NCI-H524 (cell line): ENCODE results near the gene SLC7A1.

Experiments used
- DNase-seq, 2 experiments: peaks; one replicate each; lab custom pipeline; 2025; lab: John Stamatoyannopoulos, UW

The SLC7A1 gene

DNA sequence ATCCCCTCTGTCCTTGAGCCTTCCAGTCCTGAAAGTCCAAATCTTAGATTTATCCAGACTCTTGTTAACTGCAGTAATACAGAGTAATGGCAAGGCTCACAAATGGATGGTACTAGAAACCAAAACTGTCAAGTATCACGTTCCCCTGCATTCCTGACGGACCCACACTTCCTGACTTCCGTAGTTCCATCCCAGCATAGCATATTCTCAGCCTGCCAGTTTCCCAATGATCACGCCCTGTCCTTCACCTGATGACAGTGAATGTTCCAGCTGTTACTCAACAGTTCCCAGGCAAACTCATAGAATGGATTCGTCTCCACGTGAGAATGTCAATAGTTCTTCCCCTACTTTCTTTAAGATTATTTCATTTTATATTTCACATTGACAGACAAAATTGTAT is 33.6 kb downstream of the SLC7A1 start:
- DNase-seq, result no peak

DNA sequence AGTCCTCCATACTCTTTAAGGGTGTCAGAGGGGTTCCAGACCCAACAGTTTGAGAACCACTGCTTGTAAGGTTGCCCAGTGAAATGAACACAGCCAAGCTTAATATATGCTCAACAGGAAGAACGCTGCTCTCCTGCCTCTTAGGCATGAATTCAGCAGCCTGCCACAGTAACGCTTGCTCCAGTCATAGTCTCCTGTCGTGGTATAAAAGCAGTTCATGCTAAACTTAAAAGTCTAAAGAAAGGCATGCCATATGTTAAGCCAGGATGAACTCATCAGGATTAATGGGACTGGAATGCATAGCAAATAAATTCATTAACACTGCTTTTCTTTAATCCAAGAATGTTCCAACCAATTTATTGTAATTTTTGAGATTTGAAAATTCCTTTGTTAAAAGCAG is 38.7 kb downstream of the SLC7A1 start:
- peak in 1 of 2 experiments; percentile 20 for DNase-seq

DNA sequence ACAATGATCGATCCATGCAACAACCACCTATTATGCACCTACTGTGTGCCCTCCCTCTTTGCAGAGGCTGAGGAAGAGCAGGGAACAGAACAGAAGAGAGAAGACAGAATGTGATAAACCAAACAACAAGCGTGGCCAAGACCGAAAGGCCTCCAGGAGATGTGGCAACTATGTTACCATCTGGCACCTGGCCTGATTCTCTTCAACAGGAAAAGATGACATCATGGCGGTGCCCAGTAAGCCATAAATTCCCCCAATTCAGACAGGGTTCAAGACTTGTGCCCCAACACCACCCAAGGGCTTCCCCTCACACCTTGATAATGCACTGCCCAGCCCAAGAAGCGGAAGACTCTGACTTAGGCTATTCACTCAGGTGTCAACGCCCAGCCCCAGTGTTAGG is 44.3 kb downstream of the SLC7A1 start:
- no peak for DNase-seq

DNA sequence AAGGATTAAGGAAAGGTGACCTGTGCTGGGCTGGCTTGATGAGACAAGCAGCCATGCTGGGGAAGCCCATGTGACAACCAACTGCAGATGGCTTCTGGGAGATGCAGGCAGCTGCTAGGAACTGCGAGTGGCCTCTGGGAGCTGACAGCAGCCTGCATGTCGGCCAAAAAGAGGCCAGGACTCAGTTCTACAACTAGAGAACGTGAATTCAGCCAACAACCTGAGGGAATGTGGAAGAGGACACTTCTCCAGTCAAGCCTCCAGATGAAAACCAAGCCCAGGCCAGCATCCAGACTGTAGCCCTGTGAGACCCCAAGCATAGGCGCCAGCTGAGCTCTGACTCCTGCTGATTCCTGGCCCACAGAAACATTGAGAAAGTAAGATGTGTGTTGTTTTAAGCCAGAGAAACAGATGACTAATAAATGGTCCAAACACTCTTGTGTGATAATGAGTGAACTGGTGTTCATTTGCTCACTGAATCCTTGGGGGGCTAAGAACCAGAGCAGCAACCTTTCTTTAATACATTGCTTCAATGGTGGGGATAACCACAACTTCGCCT is 45.0 kb downstream of the SLC7A1 start:
- DNase-seq, result peak in 1 of 2 experiments; percentile 30

DNA sequence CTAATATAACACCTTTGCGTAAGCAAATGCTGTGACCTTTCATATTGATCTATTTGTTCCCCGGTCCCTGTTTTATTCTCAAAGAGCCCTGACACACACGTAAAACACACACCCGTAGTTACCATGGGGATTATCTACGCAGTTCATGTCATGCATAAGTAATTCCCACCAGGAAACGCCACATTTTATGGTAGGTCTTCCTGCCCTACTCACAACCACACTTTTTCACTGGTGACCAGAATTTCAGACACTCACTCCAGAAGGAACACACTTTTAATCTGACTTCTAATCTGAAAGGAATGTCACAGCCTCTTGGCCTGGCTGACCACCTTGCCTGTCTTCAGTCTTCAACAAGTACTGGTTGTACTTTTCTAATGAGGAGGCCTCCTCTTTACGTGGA is 46.8 kb downstream of the SLC7A1 start:
- DNase-seq, result no peak

DNA sequence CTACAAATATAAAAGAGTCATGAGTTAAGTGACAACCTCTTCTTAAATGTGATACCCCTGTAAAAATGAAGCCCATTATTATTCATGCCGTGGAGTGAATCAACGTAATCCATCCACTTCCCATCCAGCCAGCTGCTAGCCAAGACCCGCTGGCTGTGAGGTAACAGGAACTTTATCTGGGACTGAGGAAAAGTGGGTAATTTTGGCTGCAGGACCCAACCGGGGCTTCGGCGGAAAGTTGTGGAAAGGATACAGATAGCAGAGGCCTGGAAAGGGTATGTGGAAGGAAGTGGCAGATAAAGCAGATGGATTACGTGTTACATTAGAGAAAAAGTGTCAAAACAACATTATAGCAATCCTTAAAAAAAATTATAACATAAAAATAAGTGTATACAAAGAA is 48.3 kb downstream of the SLC7A1 start:
- peak in 1 of 2 experiments; percentile 32 for DNase-seq

DNA sequence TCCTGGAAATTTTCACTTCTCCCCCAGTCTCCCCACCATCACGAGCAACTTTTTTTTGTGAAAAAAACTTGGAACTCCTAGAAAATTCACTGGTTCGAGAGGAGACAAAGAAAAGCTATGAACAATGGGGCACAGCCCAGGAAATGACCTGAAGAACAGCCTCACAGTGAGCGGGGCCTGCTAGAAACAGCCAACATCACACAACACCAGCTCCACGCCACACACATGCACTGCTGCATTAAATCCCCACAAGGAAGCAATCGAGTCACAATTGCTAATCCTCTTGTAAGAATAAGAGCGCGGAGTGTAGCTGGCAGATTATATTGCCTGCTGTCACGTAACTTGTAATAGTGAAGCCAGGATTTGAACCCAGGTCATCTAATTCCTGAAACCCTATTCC is 48.8 kb downstream of the SLC7A1 start:
- DNase-seq, result no peak

DNA sequence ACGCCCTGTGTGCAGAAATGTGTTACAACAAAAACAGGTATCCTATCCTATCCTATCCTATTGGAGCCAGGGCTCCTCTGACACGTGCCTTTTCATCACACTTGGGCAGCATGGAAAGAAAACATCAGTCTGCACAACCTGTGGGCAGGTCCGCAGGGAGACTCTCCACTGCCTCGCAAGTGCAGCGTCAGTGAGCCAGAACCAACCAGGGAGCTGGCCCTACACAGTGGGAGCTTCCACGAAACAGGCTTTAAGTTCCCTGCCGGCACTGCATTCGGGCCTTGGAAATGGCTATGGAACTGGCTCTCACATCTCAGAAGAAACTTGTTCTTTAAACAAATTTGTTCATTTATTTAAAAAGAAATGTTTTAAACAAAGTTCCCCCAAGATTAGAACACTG is 49.5 kb downstream of the SLC7A1 start:
- no peak for DNase-seq

DNA sequence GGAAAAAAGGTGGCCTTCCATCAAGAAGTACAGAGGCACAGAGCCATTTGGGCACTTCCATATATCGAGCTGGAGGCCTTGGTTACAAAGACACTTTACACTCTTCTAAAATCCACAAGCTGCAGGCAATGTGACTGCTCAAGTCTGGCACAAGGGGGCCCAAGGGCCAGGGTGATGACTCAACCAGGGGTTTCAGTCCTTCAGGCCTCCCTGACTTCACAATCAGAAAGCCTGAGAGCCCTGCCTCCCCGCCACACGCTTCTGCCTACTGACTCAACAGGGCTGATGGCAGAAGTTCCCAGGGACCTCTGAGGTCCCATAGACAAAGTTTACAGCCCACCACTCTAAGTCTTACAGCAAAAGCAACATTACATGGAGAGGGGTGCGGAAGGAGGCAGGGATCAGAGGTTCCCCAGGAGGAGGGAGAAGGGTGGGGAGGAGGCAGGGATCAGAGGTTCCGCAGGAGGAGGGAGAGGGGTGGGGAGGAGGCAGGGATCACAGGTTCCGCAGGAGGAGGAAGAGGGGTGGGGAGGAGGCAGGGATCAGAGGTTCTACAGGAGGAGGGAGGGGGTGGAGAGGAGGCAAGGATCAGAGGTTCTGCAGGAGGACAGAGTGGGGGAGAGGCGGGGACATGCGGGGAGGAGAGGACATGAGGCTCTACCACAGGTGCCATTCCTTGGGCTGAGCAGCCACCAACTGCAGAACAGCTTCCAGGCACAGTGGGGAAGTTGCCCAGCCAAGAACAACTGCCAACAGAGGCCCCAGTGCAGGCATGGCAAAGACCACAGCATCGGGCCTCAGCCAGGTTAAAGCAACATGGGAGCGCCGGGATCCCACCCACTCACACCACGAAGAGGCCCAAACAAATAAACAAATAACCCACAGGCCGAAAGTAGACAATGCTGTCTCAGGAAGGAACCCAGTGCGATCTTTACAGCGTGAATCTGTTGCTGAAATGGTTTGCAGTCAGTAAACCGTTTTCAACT is 52.0 kb downstream of the SLC7A1 start:
- no peak for DNase-seq

DNA sequence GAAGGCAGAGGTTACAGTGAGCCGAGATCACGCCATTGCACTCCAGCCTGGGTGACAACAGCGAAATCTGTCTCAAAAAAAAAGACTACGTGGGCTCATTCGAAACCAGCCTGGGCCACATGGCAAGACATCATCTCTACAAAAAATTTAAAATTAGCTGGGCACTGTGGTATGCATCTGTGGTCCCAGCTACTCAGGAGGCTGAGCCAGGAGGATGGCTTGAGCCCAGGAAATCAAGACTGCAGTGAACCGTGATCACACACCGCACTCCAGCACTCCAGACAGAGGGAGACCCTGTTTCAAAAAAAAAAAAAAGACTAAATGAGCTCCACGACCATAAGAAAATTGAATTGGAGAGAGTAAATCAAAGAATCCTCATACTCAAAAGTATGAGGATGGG is 53.1 kb downstream of the SLC7A1 start:
- no peak for DNase-seq

DNA sequence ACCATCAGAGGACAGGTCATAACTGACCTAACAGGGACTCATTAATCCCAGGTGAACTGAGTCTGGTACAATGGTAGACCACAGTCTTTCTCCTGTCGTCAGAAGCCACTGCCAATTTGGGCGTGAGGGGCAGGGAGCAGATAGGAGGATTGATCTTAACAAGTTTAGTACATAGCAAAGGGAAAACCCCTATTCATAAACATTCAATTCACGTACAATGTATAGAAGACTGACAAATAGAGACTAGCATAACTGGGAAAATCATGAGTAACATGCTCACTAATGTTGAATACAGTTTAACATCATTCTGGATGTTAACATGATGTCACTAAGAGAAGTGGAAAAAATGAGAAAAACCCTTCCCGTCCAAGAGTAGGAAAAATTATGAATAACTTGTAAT is 54.1 kb downstream of the SLC7A1 start:
- no peak for DNase-seq

DNA sequence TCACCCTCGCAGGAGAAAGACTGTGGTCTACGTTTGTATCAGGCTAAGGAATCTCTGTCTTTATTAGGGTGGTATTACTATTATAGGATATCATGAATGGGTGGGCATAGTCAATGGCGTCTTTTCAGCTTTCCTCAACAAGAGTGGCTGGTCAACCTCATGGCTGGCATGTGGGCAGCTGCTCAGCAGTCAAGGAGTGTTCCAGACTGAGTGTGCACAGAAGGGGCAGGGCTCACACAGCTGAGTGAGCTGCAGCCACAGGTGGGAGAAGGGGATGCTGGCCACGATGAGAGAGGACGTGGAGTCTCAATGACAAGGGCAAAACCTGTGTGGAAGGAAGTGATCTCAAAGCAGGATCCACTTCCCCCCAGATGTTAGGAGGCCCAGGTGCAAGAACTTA is 54.7 kb downstream of the SLC7A1 start:
- no peak for DNase-seq

DNA sequence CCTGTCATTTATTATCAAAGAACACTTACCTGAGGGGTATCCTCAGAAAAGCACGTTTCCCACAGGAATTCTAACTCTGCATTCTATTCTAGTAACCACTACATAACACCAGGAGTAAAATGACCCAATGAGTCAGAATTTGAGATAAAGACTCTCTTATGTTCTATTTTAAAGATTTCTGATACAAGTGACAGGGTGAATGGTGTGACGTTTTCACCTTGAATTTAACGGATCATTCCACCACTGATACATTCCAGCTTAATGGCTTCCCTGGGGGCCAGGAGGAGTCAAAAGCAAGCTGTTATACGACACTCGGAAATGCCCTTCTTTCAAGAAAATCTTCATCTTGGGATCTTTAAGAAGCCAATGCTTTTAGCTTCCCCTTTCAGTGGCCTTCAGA is 55.2 kb downstream of the SLC7A1 start:
- DNase-seq, result no peak

DNA sequence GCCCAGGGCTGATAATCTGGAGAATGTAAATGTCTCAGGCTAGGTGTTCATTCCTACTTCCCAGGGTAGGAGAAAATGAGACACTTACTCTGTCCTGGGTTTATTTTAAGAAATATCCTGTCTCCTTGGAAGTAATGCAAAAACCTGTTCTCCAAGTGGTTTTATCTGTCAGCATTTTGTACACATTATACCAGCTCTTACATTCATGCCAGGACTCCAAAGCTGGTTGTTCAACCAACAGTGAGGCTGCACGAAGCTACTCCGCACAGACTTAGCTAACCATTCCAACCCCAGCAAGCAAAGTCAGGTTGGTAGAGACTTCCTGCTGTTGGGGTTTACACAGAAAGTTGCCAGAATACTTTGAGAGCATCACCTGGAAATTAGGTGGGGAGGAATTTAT is 55.6 kb downstream of the SLC7A1 start:
- no peak for DNase-seq

DNA sequence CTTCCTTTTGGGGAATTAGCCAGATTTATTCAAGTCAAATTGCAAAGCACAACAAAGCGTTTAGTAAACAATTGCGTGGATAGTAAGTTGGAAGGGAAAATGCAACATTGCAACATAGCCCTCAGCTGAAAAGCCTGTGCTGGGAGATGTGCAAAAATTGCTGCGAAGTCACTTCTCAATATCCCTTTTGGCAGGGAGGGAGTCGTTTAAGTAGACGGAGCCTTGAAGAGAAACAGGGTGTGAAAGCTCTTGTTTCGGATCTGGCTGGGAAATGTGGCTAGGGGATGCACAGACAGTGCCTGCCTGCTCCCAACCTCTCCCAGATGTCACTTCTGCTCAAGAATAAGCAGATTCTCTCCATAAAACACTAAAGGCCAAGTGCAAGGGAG is 56.8 kb downstream of the SLC7A1 start:
- no peak for DNase-seq

DNA sequence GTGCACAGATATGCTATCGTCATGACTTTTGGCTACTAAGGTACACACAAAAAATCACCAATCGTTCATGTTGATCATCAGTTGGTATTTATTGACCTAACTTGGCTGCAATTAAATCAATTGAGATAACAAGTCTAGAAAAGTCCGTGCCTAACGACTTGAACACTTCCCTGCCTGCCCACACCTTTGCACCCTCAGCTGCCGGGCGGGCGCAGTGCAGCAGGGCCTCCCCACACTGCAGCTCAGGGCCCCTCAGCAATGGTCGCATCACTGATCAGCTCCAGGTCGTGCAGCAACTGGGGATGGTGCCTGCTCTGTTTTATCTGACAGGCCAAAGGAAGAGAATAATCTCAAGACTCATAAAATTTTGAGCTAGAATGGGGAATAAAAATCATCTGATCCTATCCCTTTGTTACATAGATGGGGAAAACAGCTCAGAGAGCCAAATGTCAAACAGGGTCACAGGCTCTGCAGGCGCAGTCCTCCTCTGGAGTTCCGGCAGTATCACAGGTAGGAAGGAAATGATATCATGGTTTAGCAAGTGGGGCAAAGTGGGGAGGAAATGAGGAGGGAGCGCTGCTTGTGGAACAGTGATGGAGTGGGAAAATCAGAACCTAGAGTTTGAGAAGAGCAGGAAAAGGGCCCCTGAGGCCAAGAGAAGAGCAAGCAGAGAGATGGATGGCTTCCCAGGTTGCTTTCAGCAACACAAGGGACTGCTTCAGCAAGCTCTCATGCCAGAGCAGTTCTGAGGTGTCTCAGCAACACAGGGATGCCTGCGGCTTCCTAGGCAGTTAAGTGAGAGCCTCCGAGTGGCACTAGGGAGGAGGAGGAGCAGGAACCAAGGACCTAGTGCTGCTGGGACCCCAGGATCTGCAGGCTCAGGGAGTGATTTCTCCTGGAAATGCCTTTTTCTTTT is 57.5 kb downstream of the SLC7A1 start:
- DNase-seq, result no peak

DNA sequence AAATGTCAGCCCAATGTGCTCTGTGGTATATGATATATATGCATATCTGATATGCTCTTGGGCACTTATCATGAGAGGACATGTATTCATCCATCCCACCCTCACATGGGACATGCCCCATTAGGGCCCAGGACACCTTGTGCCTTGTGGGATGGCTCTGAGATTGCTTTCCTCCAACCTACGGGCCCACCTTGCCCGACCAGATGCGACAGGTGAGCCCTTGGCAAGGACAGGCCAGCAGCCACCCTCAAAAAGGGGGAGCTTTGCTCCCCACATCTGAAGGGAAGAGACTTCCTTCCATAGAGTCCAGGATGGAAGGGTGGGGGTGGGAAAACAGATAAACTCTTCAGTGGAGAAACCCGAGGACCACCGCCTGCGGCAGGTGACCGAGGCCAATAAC is 58.6 kb downstream of the SLC7A1 start:
- no peak for DNase-seq

DNA sequence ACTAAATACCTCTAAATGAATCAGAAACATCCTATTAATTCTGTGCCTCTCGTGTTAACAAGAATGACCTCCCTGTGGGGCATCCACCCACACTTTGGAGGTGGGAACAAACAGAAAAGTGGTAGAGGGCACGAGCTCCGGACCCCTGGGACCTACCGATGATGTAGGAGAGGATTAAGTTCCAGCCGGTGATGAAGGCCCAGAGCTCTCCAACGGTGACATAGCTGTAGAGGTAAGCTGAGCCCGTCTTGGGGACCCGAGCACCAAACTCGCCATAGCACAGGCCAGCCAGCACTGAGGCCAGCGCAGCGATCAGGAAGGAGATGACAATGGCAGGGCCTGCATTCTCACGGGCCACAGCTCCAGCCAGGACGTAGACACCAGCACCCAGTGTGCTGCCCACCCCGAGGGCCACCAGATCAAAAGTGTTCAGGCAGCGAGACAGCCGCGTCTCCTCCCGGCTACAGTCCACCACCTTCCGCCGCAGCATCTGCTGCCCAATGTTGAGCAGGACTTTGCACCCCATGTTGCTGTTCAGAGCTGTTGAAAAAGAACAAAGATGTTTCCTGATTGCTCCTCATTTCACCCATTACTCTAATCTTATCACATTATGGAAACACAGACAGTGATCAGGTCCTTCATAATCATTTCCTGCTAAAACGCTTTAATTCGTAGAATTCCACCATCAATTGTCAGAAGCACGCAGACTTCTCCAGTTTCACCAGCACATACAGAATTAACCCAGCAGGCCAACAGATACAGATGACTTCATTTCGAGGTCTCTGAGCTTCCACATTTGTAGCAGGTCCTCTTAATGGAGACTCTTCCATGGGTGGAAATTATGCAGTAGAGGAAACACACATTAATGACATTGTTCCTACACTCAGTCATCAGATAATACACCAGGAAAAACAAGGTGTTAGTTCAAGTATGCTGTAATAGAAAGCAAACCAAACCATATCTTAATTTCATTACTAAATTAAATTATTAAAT is 59.5 kb downstream of the SLC7A1 start:
- no peak for DNase-seq

DNA sequence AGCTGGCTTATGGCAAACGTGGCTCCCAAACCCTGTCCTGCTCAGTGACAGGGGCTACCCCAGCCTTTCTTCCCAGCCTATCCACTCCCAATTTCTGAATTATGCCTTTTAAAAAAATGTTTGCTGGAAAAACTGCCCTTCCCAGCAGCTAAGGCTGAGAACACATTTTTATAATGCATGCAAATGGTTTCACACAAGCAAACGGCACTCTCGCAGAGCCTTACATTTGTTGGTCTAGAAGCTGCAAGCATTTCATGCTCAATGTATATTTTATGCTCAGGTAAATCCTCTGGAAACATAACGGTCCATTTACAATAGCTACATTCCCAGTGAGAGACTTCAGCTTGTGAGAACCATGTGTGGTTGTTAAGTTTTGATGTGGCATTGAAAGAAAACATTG is 61.4 kb downstream of the SLC7A1 start:
- no peak for DNase-seq

DNA sequence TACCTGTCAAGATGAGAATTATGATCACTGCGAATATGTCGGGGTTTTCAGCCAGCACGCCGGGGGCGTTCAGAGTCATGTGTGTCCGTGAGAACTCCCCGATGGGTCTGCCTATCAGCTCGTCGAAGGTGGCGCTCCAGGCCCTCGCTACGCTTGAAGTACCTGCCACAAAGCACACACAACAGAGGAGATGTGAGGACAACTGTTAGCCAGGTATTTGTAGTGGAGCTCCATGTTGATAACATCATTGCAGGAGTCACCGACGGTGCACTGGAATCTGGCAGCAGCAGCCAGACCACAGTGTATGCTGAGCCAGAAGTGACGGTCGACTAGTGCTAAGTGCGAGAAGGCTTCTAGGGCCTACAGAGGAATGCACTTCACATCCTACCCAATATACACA is 62.7 kb downstream of the SLC7A1 start:
- no peak for DNase-seq

DNA sequence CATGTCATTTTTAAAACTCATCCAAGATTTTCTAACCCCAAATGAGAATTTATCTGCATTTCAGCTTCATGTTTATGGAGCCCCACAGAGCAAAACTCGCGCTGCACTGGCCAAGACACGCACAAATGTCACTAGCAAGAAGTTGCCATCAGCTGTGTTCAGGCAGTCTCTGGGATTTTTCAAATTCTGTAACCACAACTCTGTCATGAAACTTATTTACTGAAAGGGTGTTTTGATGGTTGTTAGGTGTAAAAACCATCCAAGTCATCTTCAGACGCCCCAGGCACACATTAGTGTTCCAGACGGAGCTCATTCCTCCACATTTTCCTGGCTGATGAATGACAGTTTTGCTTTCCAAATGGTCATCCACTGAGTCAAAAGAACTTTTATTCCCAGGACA is 63.4 kb downstream of the SLC7A1 start:
- DNase-seq, result no peak
